Astrocyte (in vitro differentiated cells and primary cell): ENCODE measurements around the gene LMAN2L.

ENCODE experiments used
- CTCF ChIP-seq: IDR thresholded peaks from 2 replicates; pipeline ENCODE4 v1.5.1; 2011; ENCODE audit warnings: low read depth, mild to moderate bottlenecking, inconsistent platforms, low read length, moderate library complexity; ENCODE audit not compliant: insufficient read depth
- EZH2 ChIP-seq: IDR thresholded peaks from 2 replicates; pipeline ENCODE4 v1.6.1; 2012; ENCODE audit warnings: mild to moderate bottlenecking, low read length, inconsistent platforms; ENCODE audit not compliant: insufficient read depth

DNA sequence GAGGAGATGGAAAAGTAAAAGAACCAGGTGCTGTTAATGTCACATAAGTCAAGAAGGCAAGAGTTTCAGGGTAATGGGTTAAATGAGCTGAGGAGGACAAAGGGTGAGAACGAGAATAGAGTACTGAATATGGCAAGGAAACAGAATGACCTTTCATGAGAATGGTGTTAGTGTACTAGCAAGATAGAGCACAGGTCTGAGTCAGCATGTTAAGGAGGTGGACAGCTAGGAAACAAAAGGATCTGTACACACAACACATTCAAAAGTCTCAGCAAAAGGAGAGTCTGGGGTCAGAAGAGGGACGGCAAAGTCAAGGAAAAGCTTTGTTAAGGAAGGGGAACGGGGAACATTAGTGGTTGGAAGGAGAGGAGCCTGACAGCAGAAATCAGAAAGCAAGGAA is 28.9 kb downstream of the LMAN2L start:
- no peak for TF ChIP-seq CTCF
- TF ChIP-seq EZH2: no peak
